HG03139 (cell line): ENCODE measurements around the gene ZNF664.

Experiments used
- ATAC-seq: cut with Tn5 transposase; IDR thresholded peaks from one replicate; pipeline ENCODE4 v1.9.1; 2021; ENCODE audit not compliant: unreplicated experiment

Gene ZNF664

GRCh38 chr12:124006846-124007713, 34.1 kb downstream of the ZNF664 start:
- ATAC-seq, result no peak

- no peak for ATAC-seq
Observed at GRCh38 chr12:124007826-124008570, 35.0 kb downstream of the ZNF664 start.

GRCh38 chr12:124008595-124008994, 35.6 kb downstream of the ZNF664 start:
- no peak for ATAC-seq

GRCh38 chr12:124009781-124010180, 36.8 kb downstream of the ZNF664 start:
- no peak for ATAC-seq

GRCh38 chr12:124010687-124011086, 37.7 kb downstream of the ZNF664 start:
- ATAC-seq, result no peak

- ATAC-seq, result no peak
Observed at GRCh38 chr12:124011435-124012115, 38.6 kb downstream of the ZNF664 start.

GRCh38 chr12:124013073-124013472, 40.1 kb downstream of the ZNF664 start:
- ATAC-seq, result no peak

- no peak for ATAC-seq
Observed at GRCh38 chr12:124015494-124016461, 42.8 kb downstream of the ZNF664 start.

- no peak for ATAC-seq
Observed at GRCh38 chr12:124017064-124017463, 44.0 kb downstream of the ZNF664 start.

- ATAC-seq, result no peak
Observed at GRCh38 chr12:124018539-124018938, 45.5 kb downstream of the ZNF664 start.

- ATAC-seq, result no peak
Observed at GRCh38 chr12:124019115-124019514, 46.1 kb downstream of the ZNF664 start.

- ATAC-seq, result no peak
Observed at GRCh38 chr12:124020514-124020949, 47.5 kb downstream of the ZNF664 start.

GRCh38 chr12:124021007-124021406, 48.0 kb downstream of the ZNF664 start:
- no peak for ATAC-seq

GRCh38 chr12:124022161-124022560, 49.1 kb downstream of the ZNF664 start:
- ATAC-seq, result no peak

GRCh38 chr12:124024263-124024678, 51.3 kb downstream of the ZNF664 start:
- no peak for ATAC-seq

GRCh38 chr12:124024776-124025175, 51.8 kb downstream of the ZNF664 start:
- no peak for ATAC-seq

GRCh38 chr12:124025661-124026060, 52.6 kb downstream of the ZNF664 start:
- ATAC-seq, result no peak

- no peak for ATAC-seq
Observed at GRCh38 chr12:124026755-124027745, 54.0 kb downstream of the ZNF664 start.
